PC-3 (cell line): ENCODE measurements around the gene GFOD1.

Source experiments
- CTCF ChIP-seq: fragments of 300-600 bp; sonication (generic); conservative IDR thresholded peaks from 2 replicates; pipeline ENCODE4 v1.5.1; 2017; ENCODE audit warnings: antibody characterized with exemption, low read depth, mild to moderate bottlenecking, low read length
- EZH2 ChIP-seq: fragments of 300-600 bp; sonication (generic); IDR thresholded peaks from one replicate; pipeline ENCODE4 v1.6.1; 2017; ENCODE audit warnings: antibody characterized with exemption, mild to moderate bottlenecking, low read length; ENCODE audit not compliant: unreplicated experiment

DNA sequence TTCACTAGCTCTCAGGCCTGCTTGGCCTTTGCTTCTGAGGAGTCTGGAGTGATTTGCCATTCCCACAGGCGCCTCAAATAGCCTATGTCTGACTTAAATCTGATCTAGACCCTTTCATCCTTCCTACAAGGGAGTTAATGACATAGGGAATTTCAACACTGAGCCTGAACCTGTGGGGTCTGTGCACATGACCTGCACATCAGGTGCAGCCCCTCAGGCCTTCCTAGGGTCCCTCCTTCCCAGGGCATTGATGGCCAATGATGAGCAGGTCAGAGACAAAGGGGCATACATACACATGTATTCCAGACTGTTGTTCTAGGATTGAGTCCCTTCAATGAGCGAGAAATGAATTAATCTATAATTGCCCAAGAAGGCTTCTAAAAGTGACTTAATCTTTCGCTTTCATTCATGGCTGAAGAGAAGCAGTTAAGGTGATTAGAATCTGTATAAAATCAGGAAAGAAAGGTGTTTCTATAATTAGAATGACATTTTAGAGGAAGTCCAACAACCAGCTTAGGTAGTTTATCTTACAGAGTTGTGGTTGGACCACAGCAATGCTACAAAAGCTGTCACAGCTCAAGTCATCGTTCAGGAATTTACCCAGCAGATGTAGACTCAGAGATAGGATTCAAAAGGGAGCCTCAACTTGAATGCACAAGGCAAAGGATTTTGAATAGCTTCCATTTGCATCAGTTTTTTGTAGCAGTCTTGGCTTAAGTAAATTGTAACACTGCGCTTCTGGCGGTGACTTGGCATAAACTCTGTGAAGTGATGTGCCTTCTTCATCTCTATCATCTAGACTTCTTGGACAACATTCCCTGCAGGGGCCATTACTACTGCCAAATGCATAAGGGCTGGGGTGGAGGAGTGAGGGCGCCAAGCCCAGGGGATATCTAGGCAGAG is 132.1 kb downstream of the GFOD1 start:
- TF ChIP-seq CTCF: no peak
- TF ChIP-seq EZH2: no peak
